ENCODE measurements around the gene SMAD2. TPM values are rescaled to one million over a fixed set of nuclear protein-coding genes. Genes with fewer than 3 reads are reported as not detected.

Gene SMAD2
- total RNA-seq, 1 donor from 2014 or later = 144 TPM

GRCh38 chr18:47790036-47790435 lies 140.4 kb downstream of the SMAD2 start:
- Mint-ChIP-seq H3K9me3 (ENCODE audit: unreplicated experiment) (peaks cover 14% of the 10 kb centered on the region), H3K27me3 (ENCODE audit: low read depth, unreplicated experiment) (peaks cover 15% of the 10 kb centered on the region), H3K27ac (ENCODE audit: unreplicated experiment) (no peak overlapping the region), H3K36me3 (ENCODE audit: low read depth, unreplicated experiment) (no peaks in the 10 kb centered on the region), H3K4me1 (ENCODE audit: low read depth, unreplicated experiment) (no peaks in the 10 kb centered on the region), H3K4me3 (ENCODE audit: unreplicated experiment) (no peak overlapping the region)
- Histone ChIP-seq H2AFZ (ENCODE audit: low read depth, low read length) (no peak overlapping the region), H3K27ac (ENCODE audit: low read depth, low read length) (no peak overlapping the region), H4K20me1 (ENCODE audit: insufficient read depth, low read length) (no peaks in the 10 kb centered on the region), H3K27me3 (ENCODE audit: insufficient read depth, low read length) (no peaks in the 10 kb centered on the region), H3K9ac (ENCODE audit: low read length) (no peak overlapping the region), H3K79me2 (ENCODE audit: insufficient read depth, low read length) (no peaks in the 10 kb centered on the region), H3K36me3 (ENCODE audit: insufficient read depth, low read length) (no peaks in the 10 kb centered on the region), H3K9me3 (ENCODE audit: insufficient read depth, low read depth, low read length) (no peaks in the 10 kb centered on the region), H3K4me2 (ENCODE audit: low read length) (no peak overlapping the region), H3K4me1 (ENCODE audit: insufficient read depth, low read length) (no peaks in the 10 kb centered on the region), H3K4me3 (ENCODE audit: insufficient read depth, low read depth, low read length) (no peak overlapping the region)
- FAIRE-seq (no peak), DNase-seq (ENCODE audit: low read depth) (no peak)
- TF ChIP-seq CTCF (IDR thresholded peaks at IDR 0.05; ENCODE audit: insufficient read depth, low read depth, low read length) = no peak
- TF ChIP-seq EZH2 (IDR thresholded peaks at IDR 0.05; ENCODE audit: insufficient read depth, low read length) = no peak

- peaks cover 11% of the 10 kb centered on the region for H3K27me3 Mint-ChIP-seq (ENCODE audit: low read depth, unreplicated experiment)
- H3K36me3 Mint-ChIP-seq (ENCODE audit: low read depth, unreplicated experiment) = no peaks in the 10 kb centered on the region
- no peak overlapping the region for H3K9ac ChIP-seq (ENCODE audit: low read length)
- H2AFZ ChIP-seq (ENCODE audit: low read depth, low read length) = no peak overlapping the region
- H3K9me3 Mint-ChIP-seq (ENCODE audit: unreplicated experiment) = peaks cover 23% of the 10 kb centered on the region
- DNase-seq (ENCODE audit: low read depth) = no peak
- no peaks in the 10 kb centered on the region for H3K36me3 ChIP-seq (ENCODE audit: insufficient read depth, low read length)
- no peaks in the 10 kb centered on the region for H3K4me1 Mint-ChIP-seq (ENCODE audit: low read depth, unreplicated experiment)
- FAIRE-seq = no peak
- no peak overlapping the region for H3K27ac Mint-ChIP-seq (ENCODE audit: unreplicated experiment)
- H3K27ac ChIP-seq (ENCODE audit: low read depth, low read length) = no peak overlapping the region
- no peak overlapping the region for H3K4me3 Mint-ChIP-seq (ENCODE audit: unreplicated experiment)
- H3K4me1 ChIP-seq (ENCODE audit: insufficient read depth, low read length) = no peaks in the 10 kb centered on the region
- no peak overlapping the region for H3K4me3 ChIP-seq (ENCODE audit: insufficient read depth, low read depth, low read length)
- H3K9me3 ChIP-seq (ENCODE audit: insufficient read depth, low read depth, low read length) = no peaks in the 10 kb centered on the region
- H3K79me2 ChIP-seq (ENCODE audit: insufficient read depth, low read length) = no peaks in the 10 kb centered on the region
- H4K20me1 ChIP-seq (ENCODE audit: insufficient read depth, low read length) = no peaks in the 10 kb centered on the region
- no peaks in the 10 kb centered on the region for H3K27me3 ChIP-seq (ENCODE audit: insufficient read depth, low read length)
- no peak overlapping the region for H3K4me2 ChIP-seq (ENCODE audit: low read length)
- TF ChIP-seq EZH2 (IDR thresholded peaks at IDR 0.05; ENCODE audit: insufficient read depth, low read length) (no peak), CTCF (IDR thresholded peaks at IDR 0.05; ENCODE audit: insufficient read depth, low read depth, low read length) (no peak)
Measured at GRCh38 chr18:47788621-47789020, 141.8 kb downstream of the SMAD2 start.

- H3K79me2 ChIP-seq (ENCODE audit: insufficient read depth, low read length) = no peaks in the 10 kb centered on the region
- H3K4me2 ChIP-seq (ENCODE audit: low read length) = no peak overlapping the region
- DNase-seq (ENCODE audit: low read depth) (no peak), FAIRE-seq (no peak)
- H3K4me3 ChIP-seq (ENCODE audit: insufficient read depth, low read depth, low read length) = no peak overlapping the region
- Mint-ChIP-seq H3K27me3 (ENCODE audit: low read depth, unreplicated experiment) (peaks cover 4% of the 10 kb centered on the region), H3K27ac (ENCODE audit: unreplicated experiment) (no peak overlapping the region), H3K9me3 (ENCODE audit: unreplicated experiment) (peaks cover 19% of the 10 kb centered on the region), H3K36me3 (ENCODE audit: low read depth, unreplicated experiment) (no peaks in the 10 kb centered on the region), H3K4me1 (ENCODE audit: low read depth, unreplicated experiment) (no peaks in the 10 kb centered on the region), H3K4me3 (ENCODE audit: unreplicated experiment) (no peak overlapping the region)
- H3K9ac ChIP-seq (ENCODE audit: low read length) = no peak overlapping the region
- H3K4me1 ChIP-seq (ENCODE audit: insufficient read depth, low read length) = no peaks in the 10 kb centered on the region
- no peak overlapping the region for H2AFZ ChIP-seq (ENCODE audit: low read depth, low read length)
- no peak overlapping the region for H3K27ac ChIP-seq (ENCODE audit: low read depth, low read length)
- no peaks in the 10 kb centered on the region for H3K9me3 ChIP-seq (ENCODE audit: insufficient read depth, low read depth, low read length)
- no peak for TF ChIP-seq EZH2 (IDR thresholded peaks at IDR 0.05; ENCODE audit: insufficient read depth, low read length)
- TF ChIP-seq CTCF (IDR thresholded peaks at IDR 0.05; ENCODE audit: insufficient read depth, low read depth, low read length) = no peak
- H4K20me1 ChIP-seq (ENCODE audit: insufficient read depth, low read length) = no peaks in the 10 kb centered on the region
- H3K27me3 ChIP-seq (ENCODE audit: insufficient read depth, low read length) = no peaks in the 10 kb centered on the region
- H3K36me3 ChIP-seq (ENCODE audit: insufficient read depth, low read length) = no peaks in the 10 kb centered on the region
Measured at GRCh38 chr18:47781561-47781960, 148.9 kb downstream of the SMAD2 start.

Data from astrocyte (in vitro differentiated cells and primary cell).